ENCODE measurements around the gene MAP1LC3B.
"Not testable (repeated sequence)": the region's sequence is repeated elsewhere in the genome, so short reads cannot be mapped to it uniquely, and the experiment has no call there.

Gene MAP1LC3B

GRCh38 chr16:87380403-87380802 is 11.7 kb upstream of the MAP1LC3B start:
- Histone ChIP-seq H3K36me3 (ENCODE audit: control insufficient read depth in 2 of 2, insufficient read depth in 2 of 2, low read length in 2 of 2) (peaks cover 0 to 4% of the 10 kb centered on the region in 2 donors), H3K27ac (ENCODE audit: low read depth in 2 of 2, low read length in 2 of 2) (no peak overlapping the region), H3K4me3 (ENCODE audit: low read length in 2 of 2) (peak overlapping the region; percentile 8 to 41), H3K4me1 (ENCODE audit: control insufficient read depth in 2 of 2, insufficient read depth in 2 of 2, low read length in 2 of 2) (peaks cover 35 to 38% of the 10 kb centered on the region in 2 donors), H3K9me3 (ENCODE audit: control insufficient read depth in 2 of 2, low read length in 2 of 2) (no peaks in the 10 kb centered on the region), H3K9ac (ENCODE audit: low read depth in 1 of 2, low read length in 2 of 2) (no peak overlapping the region), H3K27me3 (ENCODE audit: control insufficient read depth in 2 of 2, insufficient read depth in 2 of 2, low read length in 2 of 2) (no peaks in the 10 kb centered on the region)

GRCh38 chr16:87380881-87381280 is 11.3 kb upstream of the MAP1LC3B start:
- H3K4me1 ChIP-seq (ENCODE audit: control insufficient read depth in 2 of 2, insufficient read depth in 2 of 2, low read length in 2 of 2) = peaks cover 33 to 38% of the 10 kb centered on the region in 2 donors
- H3K9ac ChIP-seq (ENCODE audit: low read depth in 1 of 2, low read length in 2 of 2) = no peak overlapping the region
- no peaks in the 10 kb centered on the region for H3K9me3 ChIP-seq (ENCODE audit: control insufficient read depth in 2 of 2, low read length in 2 of 2)
- peak overlapping the region in 1 of 2 donors; percentile 83 for H3K4me3 ChIP-seq (ENCODE audit: low read length in 2 of 2)
- H3K27me3 ChIP-seq (ENCODE audit: control insufficient read depth in 2 of 2, insufficient read depth in 2 of 2, low read length in 2 of 2) = no peaks in the 10 kb centered on the region
- H3K27ac ChIP-seq (ENCODE audit: low read depth in 2 of 2, low read length in 2 of 2) = peak overlapping the region in 1 of 2 donors; percentile 92
- H3K36me3 ChIP-seq (ENCODE audit: control insufficient read depth in 2 of 2, insufficient read depth in 2 of 2, low read length in 2 of 2) = peaks cover 0 to 3% of the 10 kb centered on the region in 2 donors

- Histone ChIP-seq H3K27ac (ENCODE audit: low read depth in 2 of 2, low read length in 2 of 2) (peak overlapping the region; percentile 92), H3K9me3 (ENCODE audit: control insufficient read depth in 2 of 2, low read length in 2 of 2) (no peaks in the 10 kb centered on the region), H3K4me3 (ENCODE audit: low read length in 2 of 2) (peak overlapping the region; percentile 83 to 92), H3K4me1 (ENCODE audit: control insufficient read depth in 2 of 2, insufficient read depth in 2 of 2, low read length in 2 of 2) (peaks cover 35 to 45% of the 10 kb centered on the region in 2 donors), H3K36me3 (ENCODE audit: control insufficient read depth in 2 of 2, insufficient read depth in 2 of 2, low read length in 2 of 2) (no peaks in the 10 kb centered on the region), H3K27me3 (ENCODE audit: control insufficient read depth in 2 of 2, insufficient read depth in 2 of 2, low read length in 2 of 2) (no peaks in the 10 kb centered on the region), H3K9ac (ENCODE audit: low read depth in 1 of 2, low read length in 2 of 2) (peak overlapping the region; percentile 68 to 90)
Measured at GRCh38 chr16:87382023-87382785, 9.9 kb upstream of the MAP1LC3B start.

- Histone ChIP-seq H3K36me3 (ENCODE audit: control insufficient read depth in 2 of 2, insufficient read depth in 2 of 2, low read length in 2 of 2) (no peaks in the 10 kb centered on the region), H3K27me3 (ENCODE audit: control insufficient read depth in 2 of 2, insufficient read depth in 2 of 2, low read length in 2 of 2) (no peaks in the 10 kb centered on the region)
Measured at GRCh38 chr16:87383505-87384161, 8.5 kb upstream of the MAP1LC3B start, which contains the start of gene FBXO31. Gene FBXO31 (minus strand): TSS chr16:87383776. CDS start chr16:87383744, 32 bp downstream.

GRCh38 chr16:87384162-87384874 is 7.8 kb upstream of the MAP1LC3B start:
- no peaks in the 10 kb centered on the region for H3K27me3 ChIP-seq (ENCODE audit: control insufficient read depth in 2 of 2, insufficient read depth in 2 of 2, low read length in 2 of 2)
- no peaks in the 10 kb centered on the region for H3K9me3 ChIP-seq (ENCODE audit: control insufficient read depth in 2 of 2, low read length in 2 of 2)
- H3K4me1 ChIP-seq (ENCODE audit: control insufficient read depth in 2 of 2, insufficient read depth in 2 of 2, low read length in 2 of 2) = peaks cover 42 to 54% of the 10 kb centered on the region in 2 donors
- peak overlapping the region; percentile 79 to 83 for H3K4me3 ChIP-seq (ENCODE audit: low read length in 2 of 2)
- peak overlapping the region; percentile 75 to 84 for H3K9ac ChIP-seq (ENCODE audit: low read depth in 1 of 2, low read length in 2 of 2)
- peak overlapping the region; percentile 92 for H3K27ac ChIP-seq (ENCODE audit: low read depth in 2 of 2, low read length in 2 of 2)
- H3K36me3 ChIP-seq (ENCODE audit: control insufficient read depth in 2 of 2, insufficient read depth in 2 of 2, low read length in 2 of 2) = no peaks in the 10 kb centered on the region

More at GRCh38 chr16:87383505-87384161, 8.5 kb upstream of the MAP1LC3B start, which contains the start of gene FBXO31:
- Histone ChIP-seq H3K27ac (ENCODE audit: low read depth in 2 of 2, low read length in 2 of 2) (peak within 1 kb of the TSS; percentile 92), H3K4me3 (ENCODE audit: low read length in 2 of 2) (peak within 1 kb of the TSS; percentile 83 to 92), H3K4me1 (ENCODE audit: control insufficient read depth in 2 of 2, insufficient read depth in 2 of 2, low read length in 2 of 2) (peaks cover 45 to 57% of the 10 kb centered on the region in 2 donors), H3K9me3 (ENCODE audit: control insufficient read depth in 2 of 2, low read length in 2 of 2) (no peaks in the 10 kb centered on the region), H3K9ac (ENCODE audit: low read depth in 1 of 2, low read length in 2 of 2) (peak within 1 kb of the TSS; percentile 75 to 90)

- H3K27me3 ChIP-seq (ENCODE audit: control insufficient read depth in 2 of 2, insufficient read depth in 2 of 2, low read length in 2 of 2); H3K9me3 ChIP-seq (ENCODE audit: control insufficient read depth in 2 of 2, low read length in 2 of 2); H3K36me3 ChIP-seq (ENCODE audit: control insufficient read depth in 2 of 2, insufficient read depth in 2 of 2, low read length in 2 of 2): not testable (repeated sequence)
- H3K4me3 ChIP-seq (ENCODE audit: low read length in 2 of 2) = peak overlapping the region in 1 of 2 donors; percentile 83
- peaks cover 40 to 49% of the 10 kb centered on the region in 2 donors for H3K4me1 ChIP-seq (ENCODE audit: control insufficient read depth in 2 of 2, insufficient read depth in 2 of 2, low read length in 2 of 2)
- peak overlapping the region; percentile 75 to 84 for H3K9ac ChIP-seq (ENCODE audit: low read depth in 1 of 2, low read length in 2 of 2)
- H3K27ac ChIP-seq (ENCODE audit: low read depth in 2 of 2, low read length in 2 of 2) = peak overlapping the region; percentile 92
Measured at GRCh38 chr16:87384875-87385167, 7.3 kb upstream of the MAP1LC3B start.

GRCh38 chr16:87387942-87388817 is 4.0 kb upstream of the MAP1LC3B start:
- Histone ChIP-seq H3K4me3 (ENCODE audit: low read length in 2 of 2) (peak overlapping the region; percentile 58 to 71), H3K9ac (ENCODE audit: low read depth in 1 of 2, low read length in 2 of 2) (peak overlapping the region; percentile 65 to 74), H3K36me3 (ENCODE audit: control insufficient read depth in 2 of 2, insufficient read depth in 2 of 2, low read length in 2 of 2) (no peaks in the 10 kb centered on the region), H3K27ac (ENCODE audit: low read depth in 2 of 2, low read length in 2 of 2) (peak overlapping the region; percentile 98 to 99), H3K9me3 (ENCODE audit: control insufficient read depth in 2 of 2, low read length in 2 of 2) (no peaks in the 10 kb centered on the region), H3K27me3 (ENCODE audit: control insufficient read depth in 2 of 2, insufficient read depth in 2 of 2, low read length in 2 of 2) (no peaks in the 10 kb centered on the region), H3K4me1 (ENCODE audit: control insufficient read depth in 2 of 2, insufficient read depth in 2 of 2, low read length in 2 of 2) (peaks cover 26 to 34% of the 10 kb centered on the region in 2 donors)

GRCh38 chr16:87388818-87389134 is 3.4 kb upstream of the MAP1LC3B start:
- no peaks in the 10 kb centered on the region for H3K27me3 ChIP-seq (ENCODE audit: control insufficient read depth in 2 of 2, insufficient read depth in 2 of 2, low read length in 2 of 2)
- peak overlapping the region; percentile 98 to 99 for H3K27ac ChIP-seq (ENCODE audit: low read depth in 2 of 2, low read length in 2 of 2)
- no peaks in the 10 kb centered on the region for H3K36me3 ChIP-seq (ENCODE audit: control insufficient read depth in 2 of 2, insufficient read depth in 2 of 2, low read length in 2 of 2)
- peak overlapping the region; percentile 65 to 66 for H3K9ac ChIP-seq (ENCODE audit: low read depth in 1 of 2, low read length in 2 of 2)
- no peaks in the 10 kb centered on the region for H3K9me3 ChIP-seq (ENCODE audit: control insufficient read depth in 2 of 2, low read length in 2 of 2)
- H3K4me3 ChIP-seq (ENCODE audit: low read length in 2 of 2) = peak overlapping the region; percentile 1 to 71
- H3K4me1 ChIP-seq (ENCODE audit: control insufficient read depth in 2 of 2, insufficient read depth in 2 of 2, low read length in 2 of 2) = peaks cover 32 to 40% of the 10 kb centered on the region in 2 donors

GRCh38 chr16:87389245-87389644 is 2.9 kb upstream of the MAP1LC3B start:
- Histone ChIP-seq H3K9me3 (ENCODE audit: control insufficient read depth in 2 of 2, low read length in 2 of 2) (no peaks in the 10 kb centered on the region), H3K4me1 (ENCODE audit: control insufficient read depth in 2 of 2, insufficient read depth in 2 of 2, low read length in 2 of 2) (peaks cover 37 to 41% of the 10 kb centered on the region in 2 donors), H3K27me3 (ENCODE audit: control insufficient read depth in 2 of 2, insufficient read depth in 2 of 2, low read length in 2 of 2) (no peaks in the 10 kb centered on the region), H3K27ac (ENCODE audit: low read depth in 2 of 2, low read length in 2 of 2) (peak overlapping the region; percentile 0 to 99), H3K36me3 (ENCODE audit: control insufficient read depth in 2 of 2, insufficient read depth in 2 of 2, low read length in 2 of 2) (no peaks in the 10 kb centered on the region), H3K9ac (ENCODE audit: low read depth in 1 of 2, low read length in 2 of 2) (peak overlapping the region in 1 of 2 donors; percentile 8), H3K4me3 (ENCODE audit: low read length in 2 of 2) (no peak overlapping the region)

Measured in mucosa of rectum (tissue), 2 donors.